Activated CD4-positive, CD25-positive, alpha-beta regulatory T cell treated with anti-CD3 and anti-CD28 coated beads, Interleukin-2, amount 50 U/mL, for 24 hours (primary cell): Measurements from ENCODE around the gene SAMD4A.
A peak's percentile ranks its signal among the peaks of the same experiment; 100 is the strongest.

Experiments used
- ATAC-seq, 2 donors: fragments of 150-1000 bp; cut with Tn5 transposase; one replicate each; pipeline ENCODE4 v1.10.0; 2021; ENCODE audit warnings: mild to moderate bottlenecking in 1 of 2, moderate library complexity in 1 of 2

The SAMD4A gene

GRCh38 chr14:54566410-54567223 is at the start of gene SAMD4A:
TSS of gene SAMD4A (plus strand) at chr14:54567128. CDS start at chr14:54567917, 789 bp downstream.
- ATAC-seq, result peak; percentile 21 to 28

- no peak for ATAC-seq
Measured at GRCh38 chr14:54524410-54524809, 42.5 kb upstream of the SAMD4A start.

GRCh38 chr14:54528973-54529372 is 38.0 kb upstream of the SAMD4A start:
- ATAC-seq, result no peak

- no peak for ATAC-seq
Measured at GRCh38 chr14:54529811-54530210, 37.1 kb upstream of the SAMD4A start.

GRCh38 chr14:54532111-54533012 is 34.6 kb upstream of the SAMD4A start:
- no peak for ATAC-seq

GRCh38 chr14:54533100-54533499 is 33.8 kb upstream of the SAMD4A start:
- no peak for ATAC-seq

- ATAC-seq, result no peak
Measured at GRCh38 chr14:54535126-54535525, 31.8 kb upstream of the SAMD4A start.

- ATAC-seq, result no peak
Measured at GRCh38 chr14:54535646-54536045, 31.3 kb upstream of the SAMD4A start.

GRCh38 chr14:54537651-54538050 is 29.3 kb upstream of the SAMD4A start:
- no peak for ATAC-seq

GRCh38 chr14:54538055-54538454 is 28.9 kb upstream of the SAMD4A start:
- ATAC-seq, result no peak

GRCh38 chr14:54547583-54547982 is 19.3 kb upstream of the SAMD4A start:
- ATAC-seq, result no peak

GRCh38 chr14:54548491-54548890 is 18.4 kb upstream of the SAMD4A start:
- no peak for ATAC-seq

GRCh38 chr14:54549862-54550261 is 17.1 kb upstream of the SAMD4A start:
- no peak for ATAC-seq

- ATAC-seq, result no peak
Measured at GRCh38 chr14:54550514-54550913, 16.4 kb upstream of the SAMD4A start.

GRCh38 chr14:54554401-54554800 is 12.5 kb upstream of the SAMD4A start:
- ATAC-seq, result no peak

GRCh38 chr14:54555651-54556050 is 11.3 kb upstream of the SAMD4A start:
- no peak for ATAC-seq

- ATAC-seq, result no peak
Measured at GRCh38 chr14:54556535-54556934, 10.4 kb upstream of the SAMD4A start.

GRCh38 chr14:54562334-54562733 is 4.6 kb upstream of the SAMD4A start:
- ATAC-seq, result no peak

GRCh38 chr14:54564071-54564867 is 2.7 kb upstream of the SAMD4A start:
- ATAC-seq, result no peak

GRCh38 chr14:54564868-54565784 is 1.8 kb upstream of the SAMD4A start:
- peak; percentile 36 to 45 for ATAC-seq

- ATAC-seq, result peak; percentile 79 to 80
Measured at GRCh38 chr14:54565785-54566409, 1.0 kb upstream of the SAMD4A start.
